Measurements from ENCODE around the gene CUBN.

Gene CUBN

GRCh38 chr10:17053513-17053912, 76.1 kb downstream of the CUBN start (continued):
- TF ChIP-seq ZNF518A (tag by site-specific recombination; conservative IDR thresholded peaks at IDR 0.05; ENCODE audit: low read depth) (no peak), ZNF560 (tag by site-specific recombination; IDR thresholded peaks at IDR 0.05; ENCODE audit: borderline replicate concordance) (no peak), ZNF692 (tag by site-specific recombination; IDR thresholded peaks at IDR 0.05) (no peak), ZNF184 (tag by site-specific recombination; IDR thresholded peaks at IDR 0.05) (no peak), ZBTB26 (tag by site-specific recombination; optimal IDR thresholded peaks at IDR 0.05) (no peak), ZSCAN18 (tag by site-specific recombination; IDR thresholded peaks at IDR 0.05) (no peak), ZNF169 (tag by site-specific recombination; IDR thresholded peaks at IDR 0.05) (no peak), HOXD13 (CRISPR knock-in tag; IDR thresholded peaks at IDR 0.05; ENCODE audit: borderline replicate concordance) (no peak)

GRCh38 chr10:17053061-17053460, 76.5 kb downstream of the CUBN start:
- no peaks in the 10 kb centered on the region for H3K36me3 ChIP-seq (ENCODE audit: control insufficient read depth in 2 of 2, insufficient read depth in 1 of 2, low read length in 2 of 2)
- ChIA-PET POLR2A (no interaction called here), CTCF (no interaction called here)
- TF ChIP-seq INSM2 (tag by site-specific recombination; IDR thresholded peaks at IDR 0.05) (no peak), ZNF174 (tag by site-specific recombination; IDR thresholded peaks at IDR 0.05) (no peak), ZNF48 (tag by site-specific recombination; IDR thresholded peaks at IDR 0.05) (no peak), ZBTB6 (tag by site-specific recombination; IDR thresholded peaks at IDR 0.05) (no peak), ZNF560 (tag by site-specific recombination; IDR thresholded peaks at IDR 0.05; ENCODE audit: borderline replicate concordance) (no peak), ZNF549 (tag by site-specific recombination; IDR thresholded peaks at IDR 0.05) (no peak)
- no peak overlapping the region for H3K4me3 ChIP-seq (ENCODE audit: low read depth, low read length)
- H3K4me1 ChIP-seq (ENCODE audit: control insufficient read depth, insufficient read depth, low read length): no peaks in the 10 kb centered on the region
- H3K27ac ChIP-seq (ENCODE audit: extremely low read depth, low read depth, low read length): no peak overlapping the region
- H3K9me3 ChIP-seq (ENCODE audit: control insufficient read depth, insufficient read depth, low read depth, low read length): no peaks in the 10 kb centered on the region
